K562 (cell line): ENCODE measurements around the gene SLC26A2. TPM values are rescaled to one million over a fixed set of nuclear protein-coding genes. Genes with fewer than 3 reads are reported as not detected.

Experiments
- BACH1 ChIP-seq: fragments of 200-800 bp; sonication (Bioruptor generic); IDR thresholded peaks from 2 replicates; pipeline ENCODE4 v1.6.1; 2016; ENCODE audit warnings: missing genetic modification characterization, missing compliant biosample characterization
- BRF1 ChIP-seq: IDR thresholded peaks from 3 replicates; pipeline ENCODE4 v1.6.1; 2011; ENCODE audit warnings: borderline replicate concordance, mild to moderate bottlenecking; ENCODE audit not compliant: insufficient read length; ENCODE audit errors: extremely low read depth
- CHD1 ChIP-seq: fragments of 200-600 bp; sonication (generic); IDR thresholded peaks from one replicate; pipeline ENCODE4 v1.6.1; 2012; ENCODE audit warnings: mild to moderate bottlenecking, moderate library complexity, low read length, inconsistent platforms
- DDX20 ChIP-seq: fragments of 450-650 bp; IDR thresholded peaks from 2 replicates; pipeline ENCODE4 v1.6.1; 2016; ENCODE audit warnings: missing genetic modification characterization, low read depth, mild to moderate bottlenecking, missing compliant biosample characterization, moderate library complexity
- EHMT2 ChIP-seq: fragments of 450-650 bp; IDR thresholded peaks from 2 replicates; pipeline ENCODE4 v1.6.1; 2018; ENCODE audit warnings: antibody characterized with exemption
- EZH2 ChIP-seq: IDR thresholded peaks from 2 replicates; pipeline ENCODE4 v1.6.1; 2012; ENCODE audit warnings: low read depth, mild to moderate bottlenecking, inconsistent platforms, low read length, borderline replicate concordance
- FOXM1 ChIP-seq, 2 experiments: fragments of 450-650 bp in 1 of 2; sonication (generic) in 1 of 2; formaldehyde crosslinking in 1 of 2; IDR thresholded peaks; 2 replicates each; pipeline versions ENCODE4 v1.6.1 to v1.9.0; 2017 to 2022; ENCODE audit warnings: low read depth in 2 of 2, mild to moderate bottlenecking in 2 of 2, missing genetic modification reagents in 1 of 2, moderate library complexity in 1 of 2
- JUNB ChIP-seq: fragments of 450-650 bp; formaldehyde crosslinking; conservative IDR thresholded peaks from 2 replicates; pipeline ENCODE4 v1.4.0; 2020; ENCODE audit warnings: mild to moderate bottlenecking
- KAT8 ChIP-seq: fragments of 450-650 bp; IDR thresholded peaks from 2 replicates; pipeline ENCODE4 v1.6.1; 2016; ENCODE audit warnings: low read depth, mild to moderate bottlenecking
- MAZ ChIP-seq, 2 experiments: fragments of 450-650 bp in 1 of 2; sonication (generic) in 1 of 2; formaldehyde crosslinking; IDR thresholded peaks in 1 of 2; conservative IDR thresholded peaks in 1 of 2; 2 replicates each; pipeline versions ENCODE4 v1.4.0 to v1.5.0; 2020; ENCODE audit warnings: mild to moderate bottlenecking in 1 of 2, missing genetic modification reagents in 1 of 2
- MCM2 ChIP-seq: fragments of 450-650 bp; IDR thresholded peaks from 2 replicates; pipeline ENCODE4 v1.6.1; 2017; ENCODE audit warnings: low read depth, mild to moderate bottlenecking
- NFXL1 ChIP-seq: fragments of 450-650 bp; formaldehyde crosslinking; IDR thresholded peaks from 2 replicates; pipeline ENCODE4 v1.4.0; 2021; ENCODE audit warnings: mild to moderate bottlenecking
- NR2F6 ChIP-seq: fragments of 450-650 bp; formaldehyde crosslinking; IDR thresholded peaks from 2 replicates; pipeline ENCODE4 v1.4.0; 2020; ENCODE audit warnings: mild to moderate bottlenecking
- NR4A1 ChIP-seq, 2 experiments: fragments of 250-450 bp in 1 of 2; fragments of 450-650 bp in 1 of 2; sonication (Bioruptor Pico) in 1 of 2; IDR thresholded peaks; 2 replicates each; pipeline versions ENCODE4 v1.4.0 to v1.6.1; 2016 to 2020; ENCODE audit warnings: mild to moderate bottlenecking in 2 of 2, missing compliant biosample characterization in 1 of 2, missing genetic modification characterization in 1 of 2, moderate library complexity in 1 of 2
- POLR2G ChIP-seq: fragments of 200-400 bp; formaldehyde crosslinking; IDR thresholded peaks from 2 replicates; pipeline ENCODE4 v1.6.1; 2017; ENCODE audit warnings: low read depth, mild to moderate bottlenecking, antibody characterized with exemption, low read length, moderate library complexity
- POLR3A ChIP-seq: IDR thresholded peaks from 2 replicates; pipeline ENCODE4 v1.6.1; 2011; ENCODE audit warnings: borderline replicate concordance, mild to moderate bottlenecking, moderate library complexity; ENCODE audit not compliant: insufficient read length, insufficient read depth; ENCODE audit errors: extremely low read depth
- RAD51 ChIP-seq: fragments of 450-650 bp; IDR thresholded peaks from 2 replicates; pipeline ENCODE4 v1.7.1; 2016; ENCODE audit warnings: low read depth, mild to moderate bottlenecking, borderline replicate concordance
- TCF7 ChIP-seq: sonication (generic); IDR thresholded peaks from 2 replicates; pipeline ENCODE4 v1.6.1; 2016; ENCODE audit warnings: antibody characterized with exemption, borderline replicate concordance
- XRCC5 ChIP-seq: fragments of 200-400 bp; formaldehyde crosslinking; IDR thresholded peaks from 2 replicates; pipeline ENCODE4 v1.6.1; 2017; ENCODE audit warnings: low read depth, mild to moderate bottlenecking, low read length
- ZNF165 ChIP-seq: fragments of 250-450 bp; sonication (Bioruptor Pico); IDR thresholded peaks from 2 replicates; pipeline ENCODE4 v1.4.0; 2020; ENCODE audit warnings: borderline replicate concordance
- ZNF408 ChIP-seq: fragments of 250-450 bp; sonication (Bioruptor Pico); IDR thresholded peaks from 2 replicates; pipeline ENCODE4 v1.4.0; 2020; ENCODE audit warnings: low read depth, mild to moderate bottlenecking, moderate library complexity
- polyA plus RNA-seq, 8 experiments: library from polyadenylated mRNA; depleted of rRNA in 4 of 8; stranded (reverse) in 5 of 8; unstranded in 3 of 8; fragments of >200 nt; fragmentation: Nextera tagmentation in 2 of 8; fragmentation: Illumina TruSeq in 1 of 8; extraction: Ambion mirVana in 2 of 8; extraction: Trizol in 1 of 8; gene quantifications; 2 replicates each; pipeline versions ENCODE4 v1.2.1 to v1.2.3, GENCODE V29; 2011 to 2014; ENCODE audit warnings: inconsistent platforms in 1 of 8, missing spikeins in 1 of 8
- total RNA-seq, 7 experiments: library from RNA; depleted of rRNA in 6 of 7; stranded (reverse); fragments of >200 nt in 6 of 7; fragmentation: Illumina TruSeq in 2 of 7; extraction: Trizol in 2 of 7; gene quantifications; 2 replicates each; pipeline versions ENCODE4 v1.2.1 to v1.2.3, GENCODE V29; 2011 to 2021; ENCODE audit warnings: low replicate concordance in 1 of 7
- TF ChIP-seq, protein P1 (sequence below): sonication (generic); formaldehyde crosslinking; IDR thresholded peaks from 2 replicates; pipeline ENCODE4 v1.8.0; 2022; ENCODE audit warnings: missing genetic modification reagents, mild to moderate bottlenecking, borderline replicate concordance
- TF ChIP-seq, protein P2 (sequence below): fragments of 450-650 bp; IDR thresholded peaks from 2 replicates; pipeline ENCODE4 v1.6.1; 2017; ENCODE audit warnings: antibody characterized with exemption
- TF ChIP-seq, protein P3 (sequence below): fragments of 450-650 bp; IDR thresholded peaks from 2 replicates; pipeline ENCODE4 v1.6.1; 2017; ENCODE audit warnings: mild to moderate bottlenecking, moderate library complexity

SLC26A2 gene
- total and polyA plus RNA-seq, 9 of the 15 experiments (the other 6 are each of a cell fraction or from before 2014, with no cell fraction given) = 1.1 to 6.3 (median 3.6) TPM

DNA sequence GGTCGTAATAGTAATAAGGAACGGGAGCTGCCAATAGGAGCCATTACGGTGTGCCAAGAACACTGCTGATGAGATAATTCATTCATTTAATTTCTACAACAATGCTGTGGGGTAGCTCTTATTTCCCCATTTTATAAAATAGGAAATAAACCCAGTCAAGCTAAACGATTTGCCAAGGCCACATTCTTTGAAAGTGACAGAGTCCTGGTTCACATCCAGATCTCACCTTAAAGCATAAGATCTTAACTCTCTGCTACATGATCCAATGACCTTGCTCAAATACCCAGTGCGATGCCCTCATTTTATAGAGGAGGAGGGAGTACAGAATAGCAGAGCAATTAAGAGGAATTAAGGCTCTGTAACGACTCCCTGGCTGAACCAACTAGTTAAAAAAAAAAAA lies 21.0 kb upstream of the SLC26A2 start (continued):
- TF ChIP-seq NR4A1 (CRISPR knock-in tag; IDR thresholded peaks at IDR 0.05) (no peak), NR4A1 (tag; IDR thresholded peaks at IDR 0.05) (peak; percentile 14; the same call in 1 of the 2 replicates), JUNB (CRISPR knock-in tag) (no peak), BRF1 (no peak), BACH1 (peak; percentile 64), MCM2 (no peak), FOXM1 (IDR thresholded peaks at IDR 0.05; ENCODE audit: low read depth) (no peak), FOXM1 (CRISPR knock-in tag; IDR thresholded peaks at IDR 0.05; ENCODE audit: low read depth) (no peak), ZNF408 (CRISPR knock-in tag) (no peak), NR2F6 (CRISPR knock-in tag) (no peak), POLR2G (no peak), NFXL1 (CRISPR knock-in tag) (0 out of 2 replicates have a peak, but pooled peaks have one; percentile 44), EHMT2 (no peak), EZH2 (no peak), DDX20 (peak; percentile 12; the same call in 1 of the 2 replicates), XRCC5 (no peak), RAD51 (no peak), MAZ (CRISPR knock-in tag; conservative IDR thresholded peaks at IDR 0.05 in 1 of 2, IDR thresholded peaks at IDR 0.05 in 1 of 2) (no peak), ZNF165 (no peak), POLR3A (no peak), KAT8 (no peak), TCF7 (no peak), CHD1 (no peak)
- TF ChIP-seq, protein P1, sequence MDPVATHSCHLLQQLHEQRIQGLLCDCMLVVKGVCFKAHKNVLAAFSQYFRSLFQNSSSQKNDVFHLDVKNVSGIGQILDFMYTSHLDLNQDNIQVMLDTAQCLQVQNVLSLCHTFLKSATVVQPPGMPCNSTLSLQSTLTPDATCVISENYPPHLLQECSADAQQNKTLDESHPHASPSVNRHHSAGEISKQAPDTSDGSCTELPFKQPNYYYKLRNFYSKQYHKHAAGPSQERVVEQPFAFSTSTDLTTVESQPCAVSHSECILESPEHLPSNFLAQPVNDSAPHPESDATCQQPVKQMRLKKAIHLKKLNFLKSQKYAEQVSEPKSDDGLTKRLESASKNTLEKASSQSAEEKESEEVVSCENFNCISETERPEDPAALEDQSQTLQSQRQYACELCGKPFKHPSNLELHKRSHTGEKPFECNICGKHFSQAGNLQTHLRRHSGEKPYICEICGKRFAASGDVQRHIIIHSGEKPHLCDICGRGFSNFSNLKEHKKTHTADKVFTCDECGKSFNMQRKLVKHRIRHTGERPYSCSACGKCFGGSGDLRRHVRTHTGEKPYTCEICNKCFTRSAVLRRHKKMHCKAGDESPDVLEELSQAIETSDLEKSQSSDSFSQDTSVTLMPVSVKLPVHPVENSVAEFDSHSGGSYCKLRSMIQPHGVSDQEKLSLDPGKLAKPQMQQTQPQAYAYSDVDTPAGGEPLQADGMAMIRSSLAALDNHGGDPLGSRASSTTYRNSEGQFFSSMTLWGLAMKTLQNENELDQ = no peak
- TF ChIP-seq, protein P2, sequence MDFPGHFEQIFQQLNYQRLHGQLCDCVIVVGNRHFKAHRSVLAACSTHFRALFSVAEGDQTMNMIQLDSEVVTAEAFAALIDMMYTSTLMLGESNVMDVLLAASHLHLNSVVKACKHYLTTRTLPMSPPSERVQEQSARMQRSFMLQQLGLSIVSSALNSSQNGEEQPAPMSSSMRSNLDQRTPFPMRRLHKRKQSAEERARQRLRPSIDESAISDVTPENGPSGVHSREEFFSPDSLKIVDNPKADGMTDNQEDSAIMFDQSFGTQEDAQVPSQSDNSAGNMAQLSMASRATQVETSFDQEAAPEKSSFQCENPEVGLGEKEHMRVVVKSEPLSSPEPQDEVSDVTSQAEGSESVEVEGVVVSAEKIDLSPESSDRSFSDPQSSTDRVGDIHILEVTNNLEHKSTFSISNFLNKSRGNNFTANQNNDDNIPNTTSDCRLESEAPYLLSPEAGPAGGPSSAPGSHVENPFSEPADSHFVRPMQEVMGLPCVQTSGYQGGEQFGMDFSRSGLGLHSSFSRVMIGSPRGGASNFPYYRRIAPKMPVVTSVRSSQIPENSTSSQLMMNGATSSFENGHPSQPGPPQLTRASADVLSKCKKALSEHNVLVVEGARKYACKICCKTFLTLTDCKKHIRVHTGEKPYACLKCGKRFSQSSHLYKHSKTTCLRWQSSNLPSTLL = no peak
- TF ChIP-seq, protein P3, sequence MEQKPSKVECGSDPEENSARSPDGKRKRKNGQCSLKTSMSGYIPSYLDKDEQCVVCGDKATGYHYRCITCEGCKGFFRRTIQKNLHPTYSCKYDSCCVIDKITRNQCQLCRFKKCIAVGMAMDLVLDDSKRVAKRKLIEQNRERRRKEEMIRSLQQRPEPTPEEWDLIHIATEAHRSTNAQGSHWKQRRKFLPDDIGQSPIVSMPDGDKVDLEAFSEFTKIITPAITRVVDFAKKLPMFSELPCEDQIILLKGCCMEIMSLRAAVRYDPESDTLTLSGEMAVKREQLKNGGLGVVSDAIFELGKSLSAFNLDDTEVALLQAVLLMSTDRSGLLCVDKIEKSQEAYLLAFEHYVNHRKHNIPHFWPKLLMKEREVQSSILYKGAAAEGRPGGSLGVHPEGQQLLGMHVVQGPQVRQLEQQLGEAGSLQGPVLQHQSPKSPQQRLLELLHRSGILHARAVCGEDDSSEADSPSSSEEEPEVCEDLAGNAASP = no peak
